Progenitor cell of endocrine pancreas (in vitro differentiated cells): ENCODE data around the gene RPTOR. TPM values are rescaled to one million over a fixed set of nuclear protein-coding genes. Genes with fewer than 3 reads are reported as not detected.
A peak's percentile ranks its signal among the peaks of the same experiment; 100 is the strongest.

ENCODE experiments used
- DNase-seq: peaks from one replicate; pipeline ENCODE4 v3.0.0; 2021; ENCODE audit warnings: low spot score; ENCODE audit not compliant: unreplicated experiment
- H3K27ac Mint-ChIP-seq: 2 replicates; pipeline ENCODE4 v1.8.0; 2021; ENCODE audit warnings: mild to moderate bottlenecking, moderate library complexity, mixed read lengths
- H3K27me3 Mint-ChIP-seq: 2 replicates; pipeline ENCODE4 v1.8.0; 2021; ENCODE audit warnings: mixed read lengths
- H3K36me3 Mint-ChIP-seq: 2 replicates; pipeline ENCODE4 v1.8.0; 2022; ENCODE audit warnings: mixed read lengths; ENCODE audit not compliant: insufficient read depth
- H3K4me1 Mint-ChIP-seq: 2 replicates; pipeline ENCODE4 v1.8.0; 2021; ENCODE audit warnings: low read depth, mixed read lengths
- H3K4me3 Mint-ChIP-seq: 2 replicates; pipeline ENCODE4 v1.8.0; 2021; ENCODE audit warnings: low read depth, mild to moderate bottlenecking, moderate library complexity, mixed read lengths
- H3K9me3 Mint-ChIP-seq: 2 replicates; pipeline ENCODE4 v1.8.0; 2021; ENCODE audit warnings: low read depth, mixed read lengths
- CTCF ChIP-seq: fragments of 200-600 bp; sonication (generic); IDR thresholded peaks from one replicate; pipeline ENCODE4 v1.5.0; 2021; ENCODE audit warnings: antibody characterized with exemption, mild to moderate bottlenecking; ENCODE audit not compliant: unreplicated experiment
- total RNA-seq: library from RNA; stranded (reverse); gene quantifications from 2 replicates; pipeline ENCODE4 v1.2.1, GENCODE V29; 2021

The RPTOR gene
- total RNA-seq, 1 donor from 2014 or later, result 40.0 TPM

GRCh38 chr17:80964544-80964856 lies 419.9 kb downstream of the RPTOR start:
- no peaks in the 10 kb centered on the region for H3K27me3 Mint-ChIP-seq
- H3K36me3 Mint-ChIP-seq, result peaks cover 7% of the 10 kb centered on the region
- TF ChIP-seq CTCF, result no peak
- no peak for DNase-seq
- H3K4me3 Mint-ChIP-seq, result no peak overlapping the region
- H3K4me1 Mint-ChIP-seq, result peaks cover 1% of the 10 kb centered on the region
- H3K27ac Mint-ChIP-seq, result no peak overlapping the region
- no peaks in the 10 kb centered on the region for H3K9me3 Mint-ChIP-seq

GRCh38 chr17:80964859-80965580 lies 420.4 kb downstream of the RPTOR start:
- Mint-ChIP-seq H3K4me3 (no peak overlapping the region), H3K9me3 (no peaks in the 10 kb centered on the region), H3K36me3 (peaks cover 7% of the 10 kb centered on the region), H3K27ac (no peak overlapping the region), H3K27me3 (no peaks in the 10 kb centered on the region), H3K4me1 (peaks cover 1% of the 10 kb centered on the region)
- no peak for TF ChIP-seq CTCF
- DNase-seq, result no peak

- H3K27ac Mint-ChIP-seq, result no peak overlapping the region
- peaks cover 1% of the 10 kb centered on the region for H3K4me1 Mint-ChIP-seq
- no peaks in the 10 kb centered on the region for H3K9me3 Mint-ChIP-seq
- H3K4me3 Mint-ChIP-seq, result no peak overlapping the region
- H3K36me3 Mint-ChIP-seq, result peaks cover 7% of the 10 kb centered on the region
- TF ChIP-seq CTCF, result no peak
- H3K27me3 Mint-ChIP-seq, result peaks cover 4% of the 10 kb centered on the region
- DNase-seq, result no peak
Observed at GRCh38 chr17:80965606-80966005, 421.0 kb downstream of the RPTOR start.

- no peaks in the 10 kb centered on the region for H3K9me3 Mint-ChIP-seq
- TF ChIP-seq CTCF, result no peak
- no peak for DNase-seq
- H3K27ac Mint-ChIP-seq, result no peak overlapping the region
- peaks cover 1% of the 10 kb centered on the region for H3K4me1 Mint-ChIP-seq
- H3K4me3 Mint-ChIP-seq, result no peak overlapping the region
- peaks cover 7% of the 10 kb centered on the region for H3K36me3 Mint-ChIP-seq
- H3K27me3 Mint-ChIP-seq, result peaks cover 5% of the 10 kb centered on the region
Observed at GRCh38 chr17:80967404-80967872, 422.8 kb downstream of the RPTOR start.

GRCh38 chr17:80968602-80969029 lies 424.0 kb downstream of the RPTOR start:
- H3K27ac Mint-ChIP-seq, result peak overlapping the region; percentile 34
- H3K4me1 Mint-ChIP-seq, result peaks cover 1% of the 10 kb centered on the region
- no peak for DNase-seq
- peaks cover 5% of the 10 kb centered on the region for H3K27me3 Mint-ChIP-seq
- H3K36me3 Mint-ChIP-seq, result peaks cover 7% of the 10 kb centered on the region
- TF ChIP-seq CTCF, result no peak
- no peak overlapping the region for H3K4me3 Mint-ChIP-seq
- no peaks in the 10 kb centered on the region for H3K9me3 Mint-ChIP-seq
